Measurements from ENCODE around the gene AXL.

The AXL gene

DNA sequence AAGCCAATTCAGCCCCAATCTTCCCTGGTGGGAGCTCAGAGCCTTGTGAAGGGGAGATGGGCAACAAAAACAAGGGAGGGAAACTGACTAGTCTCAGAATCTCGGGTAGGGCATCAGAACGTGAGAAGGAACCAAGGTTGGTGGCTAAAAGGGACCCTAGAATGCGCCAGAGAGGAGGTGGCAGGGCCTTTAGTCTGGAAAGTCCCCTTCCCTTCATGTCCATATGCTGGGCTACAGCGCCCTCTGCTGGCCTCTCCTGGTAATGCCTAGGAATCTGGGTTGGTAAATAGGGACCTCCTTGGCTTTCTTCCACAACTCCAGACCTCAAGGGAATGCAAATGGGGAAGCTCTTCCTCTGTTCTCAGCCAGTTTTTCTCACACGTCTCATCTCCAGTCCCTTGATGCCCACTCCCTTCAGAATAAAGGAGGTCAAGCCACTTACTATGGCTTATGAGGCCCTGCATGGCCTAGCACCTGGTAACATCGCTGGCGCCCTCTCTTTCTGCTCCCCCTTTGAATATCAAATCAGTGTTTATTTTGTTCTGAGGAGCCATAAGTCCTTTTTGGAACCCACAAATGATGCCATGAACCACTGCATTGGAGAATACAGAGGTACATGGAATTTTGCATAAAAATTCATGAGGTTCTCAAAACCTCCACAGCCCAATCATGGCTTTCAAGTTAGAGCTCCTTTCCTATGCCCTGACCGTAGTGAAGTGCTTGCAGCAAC is 89.6 kb downstream of the AXL start:
- DNase-seq (ENCODE audit: low read depth) = no peak

DNA sequence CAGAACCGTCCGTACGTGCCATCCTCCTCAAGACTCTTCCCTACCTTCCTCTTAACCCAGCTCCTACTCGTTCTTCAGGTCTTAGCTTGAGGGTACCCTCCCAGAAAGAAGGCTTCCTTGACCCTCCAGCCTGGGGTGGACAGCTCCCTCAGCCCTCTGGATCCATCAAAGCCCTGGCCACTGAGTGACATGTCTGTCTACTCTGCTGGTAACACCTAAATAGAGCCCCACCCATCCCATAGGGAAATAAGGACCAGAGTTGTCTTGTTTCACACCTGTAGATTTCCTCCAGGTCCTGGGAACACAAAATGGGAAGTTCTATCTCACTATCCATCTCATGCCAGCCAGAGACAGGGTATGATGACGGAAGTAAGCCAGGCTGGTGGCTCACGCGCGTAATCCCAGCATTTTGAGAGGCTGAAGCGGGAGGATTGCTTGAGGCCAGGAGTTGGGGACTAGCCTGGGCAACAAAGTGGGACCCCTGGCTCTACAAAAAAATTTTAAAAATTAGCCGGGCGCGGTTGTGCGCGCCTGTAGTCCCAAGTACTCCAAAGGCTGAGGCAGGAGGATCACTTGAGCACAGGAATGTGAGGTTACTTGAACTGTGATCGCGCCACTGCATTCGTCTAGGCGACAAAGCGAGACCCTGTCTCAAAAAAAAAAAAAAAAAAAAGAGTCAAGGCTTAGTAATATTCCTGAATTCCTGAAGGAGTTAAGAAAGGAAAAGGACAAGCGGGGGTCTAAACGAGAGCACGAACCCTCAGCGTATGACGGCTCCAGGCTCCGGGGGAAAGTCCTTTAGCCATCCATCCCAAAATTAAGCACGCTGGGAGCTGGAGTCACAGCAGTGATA is 90.4 kb downstream of the AXL start:
- no peak for DNase-seq (ENCODE audit: low read depth)

DNA sequence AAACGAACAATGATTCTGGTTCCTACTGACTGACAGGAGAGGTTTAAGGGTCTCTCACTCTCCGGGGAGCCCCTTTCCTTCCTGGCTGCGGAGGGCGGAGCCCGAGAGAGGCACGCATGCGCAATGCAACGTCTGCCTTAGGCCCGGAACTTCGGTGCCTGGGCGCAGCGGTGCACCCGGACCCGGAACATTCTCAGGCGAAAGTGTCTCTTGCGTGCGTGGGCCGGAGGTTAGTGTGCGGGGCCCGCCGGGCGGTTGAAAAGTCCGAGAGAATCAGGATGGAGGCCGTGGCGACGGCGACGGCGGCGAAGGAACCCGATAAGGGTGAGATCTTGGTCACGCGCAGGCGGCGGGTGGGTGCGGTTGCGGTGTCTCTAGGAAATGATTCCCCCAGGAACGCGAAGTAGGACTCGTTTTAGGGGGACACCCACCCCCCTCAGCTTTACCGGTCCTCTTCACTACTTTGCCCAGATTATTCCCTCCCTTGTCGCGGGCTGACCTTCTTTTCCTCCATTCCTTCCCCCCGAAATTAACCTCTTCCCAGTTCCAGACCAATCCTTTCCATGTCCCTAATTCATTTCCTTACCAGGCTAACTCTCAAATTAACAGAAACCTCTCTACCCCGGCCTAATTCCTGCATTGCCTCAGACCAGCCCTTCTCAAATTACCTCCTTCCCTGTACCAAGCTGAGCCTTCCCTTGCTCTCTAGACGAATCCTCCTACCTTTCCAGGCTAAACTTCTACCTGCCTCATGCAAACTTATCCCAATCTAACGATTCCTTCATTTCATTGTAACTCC is 91.2 kb downstream of the AXL start, which contains the start of gene CCDC97:
Gene CCDC97, plus strand, starts transcription at position 140 of the 799 bp plus-strand sequence. Its CDS starts 139 bp downstream, at position 279.
- DNase-seq (ENCODE audit: low read depth) = no peak

DNA sequence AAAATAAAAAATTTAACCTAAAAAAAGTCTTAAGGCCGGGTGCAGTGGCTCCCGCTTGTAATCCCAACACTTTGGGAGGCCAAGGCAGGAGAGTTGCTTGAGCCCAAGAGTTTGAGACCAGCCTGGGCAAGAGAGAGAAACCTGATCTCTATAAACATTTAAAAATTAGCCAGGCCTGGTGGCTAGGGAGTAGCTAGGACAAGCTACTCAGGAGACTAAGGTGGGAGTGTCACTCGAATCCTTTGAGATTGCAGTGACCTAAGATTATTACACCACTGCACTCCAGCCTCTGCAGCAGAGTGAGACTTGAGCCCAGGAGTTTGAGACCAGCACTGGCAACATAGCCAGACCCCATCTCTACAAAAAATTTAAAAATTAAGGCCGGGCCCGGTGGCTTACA is 92.0 kb downstream of the AXL start:
- no peak for DNase-seq (ENCODE audit: low read depth)

Data from non-pigmented ciliary epithelial cell (primary cell).